GM23338 (cell line): ENCODE data around the gene ASAP2. TPM values are rescaled to one million over a fixed set of nuclear protein-coding genes. Genes with fewer than 3 reads are reported as not detected.

ENCODE experiments used
- ATAC-seq: fragments of 200-7000 bp; cut with Tn5 transposase; 3 replicates; pipeline ENCODE4 v1.9.1; 2020
- DNase-seq: peaks from one replicate; pipeline ENCODE4 v3.0.0-alpha.2; 2015; ENCODE audit warnings: low spot score
- H2AFZ ChIP-seq: fragments of 200-600 bp; sonication (generic); 2 replicates; pipeline ENCODE4 v1.8.0; 2016; ENCODE audit warnings: antibody characterized with exemption, mild to moderate bottlenecking, moderate library complexity
- H3F3A ChIP-seq: fragments of 200-600 bp; sonication (generic); replicated peaks from 2 replicates; pipeline ENCODE4 v1.8.0; 2017; ENCODE audit warnings: antibody characterized with exemption, mixed run types, low read depth
- H3K27ac ChIP-seq: fragments of 200-600 bp; sonication (generic); 2 replicates; pipeline ENCODE4 v1.6.1; 2016; ENCODE audit warnings: low read depth
- H3K27me3 ChIP-seq: fragments of 200-600 bp; sonication (generic); 2 replicates; pipeline ENCODE4 v1.8.0; 2016; ENCODE audit warnings: mild to moderate bottlenecking, mixed run types, moderate library complexity; ENCODE audit not compliant: insufficient read depth
- H3K36me3 ChIP-seq: fragments of 200-600 bp; sonication (generic); 2 replicates; pipeline ENCODE4 v1.8.0; 2016; ENCODE audit warnings: mild to moderate bottlenecking; ENCODE audit not compliant: insufficient read depth
- H3K4me1 ChIP-seq: fragments of 200-600 bp; sonication (generic); 2 replicates; pipeline ENCODE4 v1.8.0; 2016; ENCODE audit warnings: mild to moderate bottlenecking, moderate library complexity; ENCODE audit not compliant: insufficient read depth
- H3K4me2 ChIP-seq: fragments of 200-600 bp; sonication (generic); 2 replicates; pipeline ENCODE4 v1.7.1; 2017; ENCODE audit warnings: mixed run types
- H3K4me3 ChIP-seq: fragments of 200-600 bp; sonication (generic); 2 replicates; pipeline ENCODE4 v1.6.1; 2016; ENCODE audit warnings: mixed run types
- H3K79me2 ChIP-seq: fragments of 200-600 bp; sonication (generic); replicated peaks from 2 replicates; pipeline ENCODE4 v1.8.0; 2017; ENCODE audit warnings: mild to moderate bottlenecking; ENCODE audit not compliant: insufficient read depth
- H3K9me2 ChIP-seq: fragments of 200-600 bp; sonication (generic); 2 replicates; pipeline ENCODE4 v1.8.0; 2017; ENCODE audit not compliant: insufficient read depth
- H4K20me1 ChIP-seq: fragments of 200-600 bp; sonication (generic); replicated peaks from 2 replicates; pipeline ENCODE4 v1.8.0; 2017; ENCODE audit warnings: mild to moderate bottlenecking; ENCODE audit not compliant: insufficient read depth
- H3K27ac Mint-ChIP-seq: 2 replicates; pipeline ENCODE4 v1.8.0; 2020; ENCODE audit warnings: inconsistent platforms, mild to moderate bottlenecking, moderate library complexity, mixed read lengths
- H3K27me3 Mint-ChIP-seq: 3 replicates; pipeline ENCODE4 v1.8.0; 2022; ENCODE audit warnings: low read depth, mild to moderate bottlenecking, moderate library complexity, mixed read lengths, inconsistent platforms; ENCODE audit not compliant: insufficient read depth, poor library complexity
- H3K36me3 Mint-ChIP-seq: 3 replicates; pipeline ENCODE4 v1.8.0; 2021; ENCODE audit warnings: low read depth, mild to moderate bottlenecking, inconsistent platforms, moderate library complexity, mixed read lengths
- H3K4me1 Mint-ChIP-seq: 3 replicates; pipeline ENCODE4 v1.8.0; 2020; ENCODE audit warnings: mild to moderate bottlenecking, inconsistent platforms, mixed read lengths
- H3K4me3 Mint-ChIP-seq: 3 replicates; pipeline ENCODE4 v1.8.0; 2021; ENCODE audit warnings: moderate library complexity, mild to moderate bottlenecking, inconsistent platforms, mixed read lengths
- H3K9me3 Mint-ChIP-seq: 3 replicates; pipeline ENCODE4 v1.8.0; 2020; ENCODE audit warnings: moderate library complexity, mild to moderate bottlenecking, inconsistent platforms, mixed read lengths
- EZH2 ChIP-seq: fragments of 200-600 bp; sonication (generic); IDR thresholded peaks from one replicate; pipeline ENCODE4 v1.8.0; 2017; ENCODE audit warnings: antibody characterized with exemption, mild to moderate bottlenecking, low read depth; ENCODE audit not compliant: unreplicated experiment
- EZH2phosphoT487 ChIP-seq: fragments of 200-600 bp; sonication (generic); IDR thresholded peaks from one replicate; pipeline ENCODE4 v1.8.1; 2018; ENCODE audit warnings: antibody characterized with exemption; ENCODE audit not compliant: unreplicated experiment
- POLR2AphosphoS5 ChIP-seq: IDR thresholded peaks from 2 replicates; pipeline ENCODE4 v1.6.1; 2016; ENCODE audit warnings: antibody characterized with exemption, low read depth
- REST ChIP-seq: IDR thresholded peaks from one replicate; pipeline ENCODE4 v1.6.1; 2018; ENCODE audit warnings: antibody characterized with exemption; ENCODE audit not compliant: unreplicated experiment
- ZNF331 ChIP-seq: fragments of 250-450 bp; sonication (Bioruptor Pico); IDR thresholded peaks from 2 replicates; pipeline ENCODE4 v1.5.0; 2020; ENCODE audit warnings: low read depth, mild to moderate bottlenecking, moderate library complexity
- ZNF462 ChIP-seq: fragments of 250-450 bp; sonication (Bioruptor Pico); IDR thresholded peaks from 2 replicates; pipeline ENCODE4 v1.5.0; 2020; ENCODE audit warnings: mild to moderate bottlenecking, moderate library complexity
- polyA plus RNA-seq: library from polyadenylated mRNA; unstranded; fragments of >200 nt; fragmentation: Nextera tagmentation; extraction: Ambion mirVana; gene quantifications from 2 replicates; pipeline ENCODE4 v1.2.1, GENCODE V29; 2016
- total RNA-seq: library from RNA; depleted of rRNA; stranded (reverse); fragments of >200 nt; shearing (Covaris generic); gene quantifications from 2 replicates; pipeline ENCODE4 v1.2.3, GENCODE V29; 2014; rRNA removed

Gene ASAP2
- total and polyA plus RNA-seq, 2 experiments from 2014 or later = 2.6 to 15.6 TPM

- Histone ChIP-seq H4K20me1 (peaks cover 7% of the 10 kb centered on the region), H3K27me3 (no peaks in the 10 kb centered on the region), H2AFZ (no peak overlapping the region), H3K4me1 (no peaks in the 10 kb centered on the region), H3K79me2 (no peaks in the 10 kb centered on the region), H3K9me2 (no peaks in the 10 kb centered on the region), H3K36me3 (peaks cover 42% of the 10 kb centered on the region), H3K27ac (no peak overlapping the region), H3K4me2 (no peak overlapping the region), H3F3A (no peaks in the 10 kb centered on the region), H3K4me3 (no peak overlapping the region)
- Mint-ChIP-seq H3K9me3 (no peaks in the 10 kb centered on the region), H3K4me3 (no peak overlapping the region), H3K36me3 (peaks cover 55% of the 10 kb centered on the region), H3K27me3 (no peaks in the 10 kb centered on the region), H3K4me1 (no peaks in the 10 kb centered on the region), H3K27ac (no peak overlapping the region)
- no peak for TF ChIP-seq POLR2AphosphoS5
- no peak for TF ChIP-seq ZNF462
- no peak for TF ChIP-seq REST
- TF ChIP-seq ZNF331 = no peak
- no peak for TF ChIP-seq EZH2phosphoT487
- no peak for TF ChIP-seq EZH2
- no peak for ATAC-seq
- DNase-seq = no peak
These were observed 244.6 kb downstream of the ASAP2 start for GRCh38 chr2:9451231-9451630.

Other genes starting within 250 kb of the ASAP2 start
- 22.7 and 24.7 TPM in 2 replicates for gene MBOAT2, start 203.1 kb upstream of the ASAP2 start, total RNA-seq
- gene MBOAT2, start 203.1 kb upstream of the ASAP2 start, polyA plus RNA-seq = 8.2 and 15.9 TPM in 2 replicates
- 19.2 and 29.1 TPM in 2 replicates for gene ITGB1BP1, start 216.7 kb downstream of the ASAP2 start, total RNA-seq
- gene ITGB1BP1, start 216.7 kb downstream of the ASAP2 start, polyA plus RNA-seq = 47.9 and 63.5 TPM in 2 replicates
- 105 and 123 TPM in 2 replicates for gene CPSF3, start 216.8 kb downstream of the ASAP2 start, total RNA-seq
- gene CPSF3, start 216.8 kb downstream of the ASAP2 start, polyA plus RNA-seq = 74.9 and 77.1 TPM in 2 replicates